ENCODE results near the gene RHOB.
"Not testable (repeated sequence)": the region's sequence is repeated elsewhere in the genome, so short reads cannot be mapped to it uniquely, and the experiment has no call there.

The RHOB gene

DNA sequence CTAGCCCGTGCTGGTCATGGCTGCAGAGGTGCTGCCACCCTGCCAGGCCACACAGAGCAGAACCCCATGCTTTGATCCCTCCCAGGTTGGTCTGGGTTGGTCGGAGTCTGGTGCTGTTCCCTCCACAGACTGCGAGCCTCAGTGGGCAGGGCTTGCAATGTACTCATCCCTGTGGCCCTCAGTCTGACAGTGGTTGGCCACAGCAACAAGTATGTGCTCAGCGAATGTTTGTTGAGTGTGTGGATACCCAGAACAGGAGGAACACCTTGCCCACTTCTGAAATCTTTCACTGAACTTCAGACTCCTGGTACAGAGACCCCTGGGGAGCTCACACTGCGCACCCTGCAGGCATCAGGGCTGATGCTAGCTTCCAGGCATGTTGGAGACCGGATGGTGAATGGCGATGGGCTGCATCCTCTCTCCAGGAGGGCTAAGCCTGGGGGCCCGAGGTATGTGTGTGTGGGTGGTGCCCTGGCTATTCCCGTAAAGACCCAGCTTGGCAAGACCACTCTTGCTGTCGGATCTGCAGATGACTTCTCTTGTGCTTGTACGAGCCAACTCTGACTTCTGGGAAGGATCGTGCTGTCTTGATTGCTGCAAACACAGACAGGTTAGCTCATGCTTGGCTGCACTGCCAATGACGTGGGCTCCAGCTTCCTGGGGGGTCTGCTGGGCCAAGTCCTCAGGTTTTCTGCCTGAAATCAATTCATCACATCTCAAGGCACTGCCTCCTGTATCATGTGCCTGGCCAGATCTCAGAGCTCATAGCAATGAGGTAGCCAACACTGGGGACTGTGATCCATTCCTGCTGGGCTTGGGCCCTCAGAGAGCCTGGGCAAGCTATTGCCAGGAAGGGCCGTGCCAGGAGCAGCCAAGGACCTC lies 43.7 kb downstream of the RHOB start:
- peak in 11 of 56 donors; percentile 14 to 71 (median 37) for DNase-seq

DNA sequence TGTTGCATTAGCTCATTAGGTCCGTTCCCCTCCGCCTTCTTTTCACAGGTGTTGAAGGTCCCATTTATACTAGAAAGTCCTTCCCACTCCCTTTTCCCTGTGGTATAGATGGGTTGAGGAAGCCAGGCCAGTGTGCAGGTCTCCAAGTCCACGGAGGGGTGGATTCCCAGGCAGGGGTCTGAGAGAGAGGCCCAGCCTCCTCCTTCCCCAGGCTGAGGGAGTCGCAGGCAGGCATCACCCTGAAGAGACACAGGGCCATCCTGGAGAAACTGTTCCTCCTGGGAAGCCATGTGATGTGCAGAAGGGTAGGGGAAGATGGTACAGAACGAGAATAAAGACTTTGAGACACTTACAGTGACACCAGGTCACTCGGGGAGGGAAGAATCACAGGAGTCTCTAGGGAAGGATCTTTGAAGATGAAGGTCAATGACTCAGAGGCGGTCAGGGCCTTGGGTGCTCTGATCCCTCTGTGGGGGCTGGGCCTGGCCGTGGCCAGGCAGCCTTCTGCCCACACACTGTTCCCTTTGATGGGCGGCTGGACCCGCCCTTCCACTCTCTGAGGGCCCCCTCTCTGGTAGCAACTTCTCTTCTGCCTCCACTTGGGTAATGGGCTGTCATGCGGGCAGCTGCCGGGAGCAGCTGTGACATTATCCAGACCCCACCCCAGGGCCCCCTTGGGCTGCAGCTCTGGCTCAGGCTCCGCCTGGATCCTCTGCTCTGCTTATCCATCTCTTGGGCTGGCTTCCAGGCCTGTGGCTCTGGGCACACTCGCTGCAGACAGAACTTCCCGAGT lies 45.1 kb downstream of the RHOB start:
- DNase-seq, result peak in 12 of 56 donors; percentile 16 to 74 (median 48)

DNA sequence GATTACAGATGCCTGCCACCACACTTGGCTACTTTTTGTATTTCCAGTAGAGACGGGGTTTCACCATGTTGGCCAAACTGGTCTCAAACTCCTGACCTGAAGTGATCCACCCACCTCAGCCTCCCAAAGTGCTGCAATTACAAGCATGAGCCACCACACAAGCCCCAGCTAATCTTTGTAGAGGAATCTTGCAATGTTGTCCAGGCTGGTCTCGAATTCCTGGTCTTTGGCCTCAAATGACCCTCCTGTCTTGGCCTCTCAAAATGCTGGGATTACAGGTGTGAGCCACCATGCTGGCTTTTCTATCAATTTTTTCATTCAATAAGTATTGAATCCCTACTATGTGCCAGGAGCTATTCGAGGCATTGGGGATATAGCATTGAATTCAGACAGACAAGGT lies 46.2 kb downstream of the RHOB start:
- not testable (repeated sequence) for DNase-seq

- DNase-seq, result no peak
Observed at GRCh38 chr2:20494241-20494640, 47.4 kb downstream of the RHOB start.

GRCh38 chr2:20496076-20496872 lies 49.4 kb downstream of the RHOB start:
- no peak for DNase-seq

DNA sequence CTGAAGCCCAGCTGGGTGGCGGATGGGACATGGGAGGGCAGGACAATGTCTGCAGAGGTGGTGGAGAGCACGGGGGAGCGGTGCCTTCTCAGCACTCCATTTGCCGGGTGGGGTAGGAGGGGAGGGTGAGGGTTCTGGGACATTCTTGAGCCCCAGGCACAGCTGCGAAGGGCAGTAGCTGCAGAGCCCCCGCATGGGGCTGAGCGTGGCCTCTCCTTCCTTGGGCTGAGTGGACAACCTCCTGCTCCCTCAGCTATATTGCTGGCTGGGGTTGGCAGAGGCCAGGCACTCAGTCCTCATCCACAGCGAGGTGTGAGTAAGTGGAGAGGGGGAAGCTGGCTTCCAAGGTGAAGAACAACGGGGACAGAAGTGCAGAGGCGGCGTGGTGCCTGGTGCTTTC lies 50.1 kb downstream of the RHOB start:
- DNase-seq, result no peak
